ELR (cell line): ENCODE data around the gene ZNF750.

Source experiments
- DNase-seq: peaks from one replicate; pipeline ENCODE4 v3.0.0-alpha.2; 2015; ENCODE audit warnings: low read depth

ZNF750 gene

DNA sequence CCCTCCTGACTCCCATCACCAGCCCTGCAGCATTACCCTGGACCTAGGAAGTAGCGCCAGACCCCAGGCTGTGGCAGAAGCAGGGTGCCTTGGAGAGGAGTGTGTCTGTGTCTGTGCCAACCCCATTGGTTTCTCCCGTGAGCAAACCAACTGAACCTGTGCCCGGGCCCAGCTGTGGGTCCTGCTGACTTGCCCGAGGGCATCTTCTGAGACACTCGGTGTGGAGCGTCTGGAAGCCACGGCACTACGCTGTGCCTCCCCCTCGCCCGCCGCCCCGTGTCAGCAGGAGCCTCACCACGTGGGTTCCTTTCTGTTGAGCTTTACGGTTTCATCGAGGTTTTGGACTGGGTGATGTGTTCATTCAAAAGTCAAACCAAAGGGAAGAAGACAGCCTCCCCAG, 27.8 kb downstream of the ZNF750 start:
- no peak for DNase-seq

- no peak for DNase-seq
Measured at GRCh38 chr17:82810644-82811430, 29.0 kb downstream of the ZNF750 start.

GRCh38 chr17:82808921-82809905, 30.6 kb downstream of the ZNF750 start:
- DNase-seq, result no peak

DNA sequence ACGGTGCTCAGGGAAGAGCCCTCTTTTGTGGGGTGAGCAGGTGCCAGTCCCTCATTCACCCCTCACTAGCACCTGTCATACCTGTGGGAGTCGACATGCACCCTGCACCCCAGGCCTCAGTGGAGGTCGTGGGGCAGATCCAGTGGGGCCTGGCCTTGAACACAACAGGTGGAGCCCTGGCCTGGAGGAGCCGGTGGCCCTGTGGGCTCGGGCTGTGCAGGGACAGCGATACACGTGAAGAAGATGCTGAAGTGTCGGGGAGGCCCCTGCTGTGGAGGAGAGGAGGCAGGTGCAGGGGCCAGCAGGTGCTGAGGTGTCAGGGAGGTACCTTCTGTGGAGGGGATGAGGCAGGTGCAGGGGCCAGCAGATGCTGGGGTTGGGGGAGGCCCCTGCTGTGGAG, 31.8 kb downstream of the ZNF750 start:
- no peak for DNase-seq

DNA sequence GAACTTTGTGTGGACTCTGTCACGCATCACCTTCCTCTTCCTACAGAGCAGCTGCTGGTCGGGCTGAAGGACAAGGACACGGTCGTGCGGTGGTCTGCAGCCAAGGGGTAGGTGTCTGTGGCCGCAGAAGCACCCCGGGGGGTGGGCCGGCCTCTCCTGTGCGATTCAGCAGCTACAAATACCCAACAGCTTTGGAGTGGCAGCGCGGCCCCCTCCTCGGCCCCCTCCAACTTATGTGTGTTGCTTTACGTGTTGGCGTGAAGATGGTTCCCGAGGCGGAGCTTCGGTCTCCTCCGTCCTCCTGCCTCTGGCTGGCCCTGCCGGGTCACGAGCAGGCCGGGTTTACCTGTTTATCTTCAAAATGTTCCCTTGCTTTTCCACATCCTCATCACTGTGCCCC, 32.3 kb downstream of the ZNF750 start:
- no peak for DNase-seq

GRCh38 chr17:82807101-82807500, 32.7 kb downstream of the ZNF750 start:
- DNase-seq, result no peak

- DNase-seq, result no peak
Measured at GRCh38 chr17:82806645-82807044, 33.2 kb downstream of the ZNF750 start.

DNA sequence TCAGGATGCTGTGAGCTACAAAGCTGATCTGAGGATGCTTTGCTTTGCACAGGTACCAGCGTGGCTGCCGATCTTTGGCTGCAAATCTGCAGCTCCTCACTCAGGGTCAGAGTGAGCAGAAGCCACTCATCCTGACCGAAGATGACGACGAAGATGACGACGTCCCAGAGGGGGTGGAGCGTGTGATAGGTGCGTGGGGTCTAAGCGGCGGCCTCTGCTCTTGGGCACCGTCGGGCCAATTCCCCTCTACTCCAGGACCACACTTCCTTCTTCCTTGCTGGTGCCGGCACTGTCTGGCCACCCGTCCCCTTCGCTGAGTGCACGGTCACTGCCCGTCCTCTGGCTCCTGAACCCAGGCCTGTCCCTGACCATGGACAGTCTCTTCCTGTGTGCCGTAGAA, 34.0 kb downstream of the ZNF750 start:
- no peak for DNase-seq

GRCh38 chr17:82805254-82805653, 34.6 kb downstream of the ZNF750 start:
- DNase-seq, result no peak

- DNase-seq, result no peak
Measured at GRCh38 chr17:82804442-82805191, 35.2 kb downstream of the ZNF750 start.

DNA sequence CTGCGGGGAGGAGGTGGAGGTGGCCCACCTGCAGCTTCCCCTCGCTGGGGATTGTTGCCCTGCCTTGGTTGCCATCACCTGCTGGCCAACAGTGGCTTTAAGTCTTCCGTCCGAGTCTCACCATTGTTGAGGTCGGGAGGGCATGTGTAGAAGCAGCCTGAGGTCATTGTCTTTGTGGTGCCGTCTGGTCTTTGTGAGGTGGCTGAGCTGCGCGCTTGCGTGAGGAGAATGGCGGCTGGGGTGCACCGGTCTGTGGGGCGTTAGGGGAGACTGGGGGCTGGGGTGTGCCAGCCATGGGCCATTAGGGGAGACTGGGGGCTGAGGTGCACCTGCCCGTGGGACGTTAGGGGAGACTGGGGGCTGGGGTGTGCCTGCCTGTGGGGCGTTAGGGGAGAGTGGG, 36.2 kb downstream of the ZNF750 start:
- no peak for DNase-seq

DNA sequence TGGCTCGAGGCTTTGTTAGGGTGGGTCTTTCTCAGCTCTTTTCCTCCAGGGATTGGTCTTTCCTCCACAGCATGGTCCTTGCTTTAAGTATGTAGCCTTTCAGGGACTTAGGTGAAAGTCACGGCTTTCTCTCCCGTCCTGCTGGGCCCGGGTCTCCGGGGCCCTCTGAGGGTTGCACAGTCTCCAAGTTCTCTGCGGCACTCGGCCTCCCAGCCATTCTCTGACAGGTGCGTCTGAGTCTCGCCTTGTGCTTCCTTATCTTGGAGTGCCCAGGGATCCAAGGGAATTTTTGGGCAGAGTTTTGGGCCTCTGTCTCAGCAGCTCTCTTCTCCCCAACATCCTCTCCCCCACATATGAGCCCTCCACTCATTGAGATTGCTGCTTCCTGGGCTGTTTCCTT, 36.6 kb downstream of the ZNF750 start:
- DNase-seq, result no peak

DNA sequence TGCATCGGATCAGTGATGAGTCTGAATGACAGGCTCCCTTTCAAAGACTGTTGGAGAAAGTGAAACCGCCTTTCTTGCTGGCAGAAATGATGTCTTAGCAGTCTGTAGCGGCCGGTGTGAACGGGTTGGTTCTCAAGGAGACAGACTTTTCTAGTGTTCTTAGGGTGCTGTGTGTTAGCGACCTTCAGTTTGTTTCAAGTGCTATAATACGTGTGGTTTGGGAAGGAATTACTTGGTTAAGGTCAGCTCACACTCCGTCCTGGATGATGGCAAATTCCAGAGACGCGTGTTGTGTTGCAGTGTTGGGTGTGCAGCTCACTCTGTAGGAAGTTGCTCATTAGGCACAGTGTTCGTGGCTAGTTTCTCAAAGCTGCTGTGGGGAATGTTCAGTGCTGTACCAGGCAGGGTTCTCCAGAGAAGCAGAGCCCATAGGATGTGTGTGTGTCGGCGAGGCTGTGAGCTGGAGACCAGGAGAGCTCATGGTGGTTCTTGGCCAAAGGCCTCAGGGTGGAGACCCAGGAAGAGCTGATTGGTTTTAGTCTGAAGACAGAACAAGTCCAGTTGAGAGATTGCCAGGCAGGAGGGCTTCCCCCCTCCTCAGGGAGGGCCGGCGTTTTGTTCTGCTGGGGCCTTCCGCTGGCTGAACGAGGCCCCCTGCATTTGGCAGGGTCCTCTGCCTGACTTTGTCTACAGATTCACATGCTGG, 37.6 kb downstream of the ZNF750 start:
- peak; percentile 22 for DNase-seq

DNA sequence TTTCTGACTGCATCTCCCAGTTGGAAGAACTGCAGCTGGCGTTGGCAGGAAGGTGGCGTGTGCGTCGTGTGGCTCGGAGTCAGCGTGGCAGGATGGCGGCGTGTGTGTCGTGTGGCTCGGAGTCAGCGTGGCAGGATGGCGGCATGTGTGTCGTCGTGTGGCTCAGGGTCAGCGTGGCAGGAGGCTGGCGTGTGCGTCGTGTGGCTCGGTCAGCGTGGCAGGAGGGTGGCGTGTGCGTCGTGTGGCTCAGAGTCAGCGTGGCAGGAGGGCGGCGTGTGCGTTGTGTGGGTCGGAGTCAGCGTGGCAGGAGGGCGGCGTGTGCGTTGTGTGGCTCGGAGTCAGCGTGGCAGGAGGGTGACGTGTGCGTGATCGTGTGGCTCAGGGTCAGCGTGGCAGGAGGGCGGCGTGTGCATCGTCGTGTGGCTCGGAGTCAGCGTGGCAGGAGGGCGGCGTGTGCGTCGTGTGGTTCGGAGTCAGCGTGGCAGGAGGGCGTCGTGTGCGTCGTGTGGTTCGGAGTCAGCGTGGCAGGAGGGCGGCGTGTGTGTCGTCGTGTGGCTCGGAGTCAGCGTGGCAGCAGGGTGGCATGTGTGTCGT, 38.3 kb downstream of the ZNF750 start:
- DNase-seq, result no peak

GRCh38 chr17:82800885-82801284, 38.9 kb downstream of the ZNF750 start:
- no peak for DNase-seq

DNA sequence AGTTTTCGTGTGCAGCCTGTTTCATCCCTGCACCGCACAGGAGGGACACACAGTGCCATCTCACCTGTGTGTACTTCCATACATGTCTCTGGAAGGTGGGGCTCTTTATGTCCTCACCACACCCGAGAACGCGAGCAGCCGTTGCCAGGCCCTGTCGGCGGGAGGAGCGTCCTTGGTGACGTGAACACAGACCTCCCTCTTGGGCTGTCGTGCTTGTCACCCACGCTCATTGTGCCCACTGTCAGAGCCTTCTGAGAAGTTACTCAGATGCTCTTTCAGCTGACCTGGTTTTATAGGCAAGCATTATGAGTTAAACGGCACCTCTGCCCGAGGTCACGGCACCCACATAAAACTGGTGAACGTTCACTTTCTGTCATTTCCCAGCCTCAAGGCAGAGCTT, 40.2 kb downstream of the ZNF750 start:
- DNase-seq, result no peak

DNA sequence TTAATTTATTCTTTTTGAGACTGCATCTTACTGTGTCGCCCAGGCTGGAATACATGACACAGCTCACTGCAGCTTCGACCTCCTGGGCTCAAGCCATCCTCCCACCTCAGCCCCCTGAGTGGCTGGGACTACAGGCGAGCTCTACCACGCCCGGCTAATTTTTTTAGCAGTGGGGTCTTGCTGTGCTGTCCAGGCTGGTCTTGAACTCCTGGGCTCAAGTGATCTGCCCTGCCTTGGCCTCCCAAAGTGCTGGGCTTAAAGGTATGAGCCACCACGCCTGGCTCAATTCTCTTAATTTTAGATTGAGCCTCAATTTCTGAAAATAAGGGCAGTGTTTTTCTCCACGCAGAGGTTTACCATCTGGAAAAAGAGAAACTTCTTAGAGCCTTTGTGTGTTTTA, 41.1 kb downstream of the ZNF750 start:
- no peak for DNase-seq

- DNase-seq, result no peak
Measured at GRCh38 chr17:82797061-82797460, 42.8 kb downstream of the ZNF750 start.

GRCh38 chr17:82795615-82796014, 44.2 kb downstream of the ZNF750 start:
- DNase-seq, result no peak

GRCh38 chr17:82794781-82795482, 44.9 kb downstream of the ZNF750 start:
- no peak for DNase-seq
